NCI-H524 treated with DMSO at 0.1 percent for 48 hours (cell line): ENCODE data around the gene ZFP90.
A peak's percentile ranks its signal among the peaks of the same experiment; 100 is the strongest.
"Not testable (repeated sequence)": the region's sequence is repeated elsewhere in the genome, so short reads cannot be mapped to it uniquely, and the experiment has no call there.

Source experiments
- DNase-seq: peaks from one replicate; lab custom pipeline; 2025; lab: John Stamatoyannopoulos, UW

The ZFP90 gene

DNA sequence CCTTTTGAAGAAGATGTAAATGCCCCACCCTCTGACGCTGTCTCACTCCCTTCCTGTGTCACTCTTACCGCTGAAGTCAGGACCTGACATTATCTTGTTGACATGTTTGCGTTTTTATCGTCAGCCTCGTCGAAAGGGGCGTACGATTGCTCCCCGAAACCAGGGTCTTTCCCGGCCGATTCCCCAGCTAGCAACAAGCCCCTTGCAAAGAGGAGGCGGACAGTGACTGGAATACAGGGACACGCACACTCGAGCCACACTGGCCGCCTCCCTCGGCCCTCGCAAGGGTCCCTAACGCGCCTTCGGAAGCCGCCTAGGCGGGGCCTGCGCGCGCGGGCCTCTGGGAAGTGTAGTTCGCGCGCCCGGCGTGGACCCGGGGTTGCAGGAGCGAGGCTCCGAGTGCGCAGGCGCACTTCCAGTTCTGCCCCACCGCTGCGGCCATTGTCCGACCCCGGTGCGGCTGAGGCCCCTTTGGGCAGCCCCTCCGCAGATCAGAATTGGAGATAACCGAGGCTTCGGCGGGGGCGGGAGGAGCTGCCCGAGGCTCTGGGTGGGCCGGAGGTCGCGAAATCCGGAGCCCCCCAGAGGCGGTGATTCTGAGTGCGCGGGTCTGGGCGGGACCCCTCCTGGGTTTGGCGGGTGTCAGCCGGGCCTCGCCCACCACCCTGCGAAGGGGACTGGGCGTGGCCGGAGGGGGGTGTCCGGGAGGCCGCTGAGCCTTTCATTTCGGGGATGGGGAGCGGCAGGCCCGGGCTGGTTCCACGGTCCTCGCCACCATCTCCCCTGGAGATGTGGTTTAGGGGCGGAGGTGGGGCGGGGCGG lies at the start of gene ZFP90:
TSS of gene ZFP90 (plus strand) at position 412 of the 822 bp plus-strand sequence. CDS start 502 bp downstream, outside the sequence.
- DNase-seq = peak; percentile 57

- DNase-seq = no peak
Measured at GRCh38 chr16:68490358-68490757, 48.7 kb upstream of the ZFP90 start.

- DNase-seq = no peak
Measured at GRCh38 chr16:68490829-68491575, 48.1 kb upstream of the ZFP90 start.

- DNase-seq = no peak
Measured at GRCh38 chr16:68491576-68491950, 47.5 kb upstream of the ZFP90 start.

DNA sequence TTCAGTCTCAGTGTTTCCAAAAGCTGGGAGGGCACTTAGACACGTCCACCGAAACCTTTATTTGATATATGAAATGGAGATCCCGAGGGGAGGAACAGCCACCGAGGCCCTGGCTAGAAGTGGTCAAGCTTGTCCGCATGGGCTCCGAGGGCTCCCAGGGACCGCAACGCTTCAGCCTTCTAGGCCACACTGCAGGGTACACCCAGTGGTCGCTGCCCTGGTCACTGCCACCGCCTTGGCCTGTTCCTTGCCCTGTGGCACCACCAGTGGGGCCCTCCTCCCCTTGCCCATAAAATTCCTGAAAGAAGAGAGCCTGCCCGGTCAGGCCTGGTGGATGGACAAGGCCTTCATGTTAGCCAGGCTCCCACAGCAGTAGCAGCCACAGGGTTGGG lies 46.9 kb upstream of the ZFP90 start:
- no peak for DNase-seq

DNA sequence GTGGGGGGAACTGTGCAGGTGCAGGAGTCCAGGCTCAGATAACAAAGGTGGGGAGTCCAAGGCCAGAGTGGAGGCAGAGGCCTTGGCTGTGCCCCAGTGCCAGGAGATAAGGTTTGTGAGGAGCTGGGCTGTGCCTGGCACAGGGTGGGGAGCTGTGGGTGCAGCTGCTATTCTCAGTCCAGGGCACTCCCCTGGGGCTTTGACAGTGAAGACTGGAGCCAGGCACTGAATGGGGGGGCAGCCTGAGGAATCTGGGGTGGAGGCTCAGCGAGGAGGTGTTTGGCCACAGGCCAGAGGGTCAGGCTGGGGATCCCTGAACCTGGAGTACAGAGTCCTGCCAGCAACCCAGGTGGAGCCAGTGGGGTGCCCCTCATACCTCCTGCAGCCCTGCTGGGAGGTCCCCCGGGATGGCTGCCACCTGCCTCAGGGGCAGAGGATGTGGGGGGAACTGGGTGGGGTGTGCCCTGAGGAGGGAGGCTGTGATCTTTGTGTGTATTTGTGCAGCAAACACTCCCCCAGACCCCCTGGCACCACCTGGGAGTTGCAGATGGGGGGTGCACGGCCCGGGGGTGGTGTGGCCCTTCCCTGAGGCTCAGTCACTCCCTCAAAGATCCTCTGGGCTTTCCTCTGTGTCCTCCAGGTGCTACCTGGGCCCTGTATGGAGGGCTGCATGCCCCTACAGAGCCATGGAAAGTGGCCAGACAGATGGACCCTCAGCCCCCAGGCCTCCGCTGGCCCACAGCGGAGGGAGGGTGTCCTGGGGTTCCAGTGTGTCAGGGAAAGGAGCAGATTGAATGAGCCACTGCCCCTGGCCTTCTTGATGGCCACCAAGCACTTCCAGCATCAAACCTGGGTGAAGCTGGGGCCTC lies 46.3 kb upstream of the ZFP90 start:
- DNase-seq = no peak

DNA sequence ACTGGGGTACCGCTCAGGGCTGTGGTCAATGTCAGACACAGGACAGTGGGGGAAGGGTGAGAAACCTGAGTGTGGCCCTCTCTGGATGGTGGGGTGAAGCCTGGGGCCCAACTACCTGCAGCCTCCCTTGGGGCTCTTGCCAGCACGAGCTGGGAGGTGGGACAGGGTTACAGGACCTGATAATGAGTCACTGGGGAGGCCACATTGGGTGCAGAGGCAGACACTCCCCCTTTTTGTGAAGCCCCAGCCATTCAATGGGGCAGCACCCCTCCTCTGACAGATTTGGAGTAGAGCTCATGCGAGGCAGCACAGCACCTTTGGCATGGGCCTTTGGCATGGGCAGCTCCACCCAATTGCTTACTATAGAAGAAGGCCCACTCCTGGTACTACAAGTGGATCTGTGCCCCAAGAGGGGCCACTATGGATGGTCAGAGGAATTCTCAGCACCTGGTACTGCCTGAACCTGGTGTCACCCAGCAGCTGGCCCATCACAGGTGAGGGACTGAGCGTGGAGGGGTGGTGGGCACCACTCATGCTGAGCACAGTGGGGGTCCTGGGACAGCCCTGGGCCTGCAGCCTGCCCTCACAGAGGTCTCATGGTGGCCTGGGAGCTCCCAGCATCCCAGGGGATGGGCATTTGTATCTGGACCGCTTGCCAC lies 45.5 kb upstream of the ZFP90 start:
- no peak for DNase-seq

GRCh38 chr16:68494261-68494660 lies 44.8 kb upstream of the ZFP90 start:
- not testable (repeated sequence) for DNase-seq

GRCh38 chr16:68496689-68497088 lies 42.4 kb upstream of the ZFP90 start:
- DNase-seq = no peak

DNA sequence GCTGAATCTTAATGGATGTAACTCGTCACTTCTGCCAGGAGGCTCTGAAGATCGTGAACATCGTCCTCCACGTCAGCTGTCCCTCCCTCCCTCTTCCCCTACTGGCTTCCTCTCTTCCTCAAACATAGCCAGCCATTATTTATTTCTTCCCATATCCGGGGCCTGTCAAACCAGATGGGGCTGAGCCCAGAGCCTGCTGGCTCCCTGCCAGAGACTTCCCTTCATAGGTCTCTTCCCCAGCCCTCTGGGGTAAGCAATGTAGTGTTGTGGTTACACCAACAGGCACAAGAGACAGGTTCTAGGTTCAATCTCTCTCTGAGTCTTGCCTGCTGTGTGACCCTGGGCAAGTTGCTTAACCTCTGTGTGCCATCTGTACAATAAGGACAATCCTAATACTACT lies 40.1 kb upstream of the ZFP90 start:
- DNase-seq = no peak

DNA sequence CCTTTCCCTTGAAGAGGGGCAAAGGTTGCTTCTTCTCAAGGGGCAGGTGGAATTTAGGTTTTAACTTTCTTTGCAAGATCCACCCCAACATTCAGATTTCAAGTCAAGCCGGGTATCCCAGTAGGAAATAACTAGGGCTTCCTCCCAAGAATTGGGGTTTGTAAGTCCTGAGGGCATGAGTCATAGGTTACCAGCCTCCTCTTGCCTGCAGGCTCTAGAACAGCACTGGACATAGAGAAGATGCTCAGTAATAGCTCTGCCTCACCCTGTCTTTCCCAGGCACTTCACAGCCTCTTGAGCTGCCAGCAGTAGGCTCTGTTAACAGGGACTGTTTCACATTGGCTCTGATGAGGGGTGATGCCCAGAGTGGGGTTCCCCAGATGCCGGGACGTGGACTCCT lies 35.8 kb upstream of the ZFP90 start:
- no peak for DNase-seq

GRCh38 chr16:68504066-68504465 lies 35.0 kb upstream of the ZFP90 start:
- no peak for DNase-seq

DNA sequence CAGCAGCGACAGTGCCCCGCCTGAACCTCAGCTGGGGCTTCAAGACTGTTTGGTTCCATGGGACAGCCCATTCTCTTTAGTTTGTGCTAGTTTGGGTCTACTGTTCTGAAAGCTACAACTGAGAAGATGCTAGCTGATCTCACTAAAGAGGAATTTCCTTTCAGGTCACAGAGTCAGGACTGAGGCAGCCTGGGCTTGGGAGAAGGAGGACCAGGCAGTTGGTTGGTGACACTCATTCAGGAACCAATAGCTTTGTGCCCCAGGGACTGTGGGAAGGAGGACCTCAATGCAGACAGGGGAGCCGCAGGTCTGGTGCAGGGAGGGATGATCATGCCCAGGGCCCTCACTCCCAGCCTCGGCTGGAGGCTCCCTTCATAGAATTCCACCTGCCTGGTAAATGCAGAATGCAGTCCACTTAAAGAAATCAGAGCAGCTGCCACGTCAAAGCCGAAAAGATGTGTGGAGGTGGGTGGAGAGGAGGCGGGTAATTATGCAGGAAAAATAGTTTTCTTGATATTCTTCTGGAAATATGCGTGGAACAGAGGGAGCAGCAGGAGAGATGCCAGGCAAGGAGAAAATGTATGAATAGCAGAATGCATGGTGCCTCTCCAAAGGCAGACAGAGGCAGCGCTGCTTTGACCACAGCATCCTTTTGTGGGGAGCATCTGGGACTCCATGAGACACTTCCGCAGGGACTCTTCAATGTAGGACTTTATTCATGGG lies 32.6 kb upstream of the ZFP90 start:
- no peak for DNase-seq

GRCh38 chr16:68508013-68508412 lies 31.1 kb upstream of the ZFP90 start:
- no peak for DNase-seq

DNA sequence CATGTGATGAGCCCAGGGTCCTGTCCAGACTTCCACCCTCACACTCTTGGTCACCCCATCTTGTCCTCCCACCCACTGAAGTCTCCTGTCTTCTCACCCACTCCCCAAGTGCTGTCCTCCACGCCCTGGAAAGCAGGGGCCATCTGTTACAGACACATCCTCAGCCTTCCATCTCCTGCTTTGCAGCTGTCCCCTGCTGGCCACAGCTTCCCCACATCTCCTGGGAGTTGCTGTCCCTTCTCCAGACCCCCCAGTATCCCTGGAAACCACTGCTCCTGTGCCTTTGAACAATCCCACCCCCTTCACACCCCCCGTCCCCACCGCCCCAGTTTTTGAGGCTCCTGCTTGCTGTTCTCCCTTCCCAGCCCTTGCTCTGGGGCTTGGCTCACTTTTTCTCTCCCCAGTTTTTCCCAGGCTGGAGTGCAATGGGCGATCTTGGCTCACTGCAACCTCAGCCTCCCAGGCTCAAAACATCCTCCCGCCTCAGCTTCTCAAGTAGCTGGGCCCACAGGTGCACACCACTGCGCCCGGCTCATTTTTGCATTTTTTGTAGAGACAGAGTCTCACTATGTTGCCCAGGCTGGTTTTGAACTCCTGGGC lies 30.4 kb upstream of the ZFP90 start:
- DNase-seq = no peak

DNA sequence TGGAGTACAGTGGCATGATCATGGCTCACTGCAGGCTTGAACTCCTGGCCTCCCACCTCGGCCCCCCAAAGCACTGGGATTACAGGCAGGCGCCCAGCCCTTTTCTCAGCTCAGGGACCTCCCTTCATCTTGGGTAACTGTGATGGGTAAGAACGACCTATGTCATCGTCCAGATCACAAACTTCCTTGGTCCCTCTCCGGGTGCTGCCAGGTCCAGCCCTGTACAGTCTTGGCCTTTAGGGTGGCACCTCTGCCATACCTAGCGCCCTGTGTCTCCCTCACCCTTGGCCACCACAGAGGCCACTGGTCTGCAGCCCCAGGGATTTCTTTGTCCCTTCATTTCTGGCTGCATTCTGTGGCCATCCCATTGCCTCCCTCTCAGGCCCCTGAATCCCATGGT lies 29.7 kb upstream of the ZFP90 start:
- no peak for DNase-seq

GRCh38 chr16:68510775-68511174 lies 28.3 kb upstream of the ZFP90 start:
- DNase-seq = no peak

GRCh38 chr16:68512183-68512582 lies 26.9 kb upstream of the ZFP90 start:
- no peak for DNase-seq

- no peak for DNase-seq
Measured at GRCh38 chr16:68512742-68513141, 26.3 kb upstream of the ZFP90 start.

GRCh38 chr16:68514511-68514910 lies 24.6 kb upstream of the ZFP90 start:
- DNase-seq = no peak
